Measurements from ENCODE around the gene VAX1. TPM values are rescaled to one million over a fixed set of nuclear protein-coding genes. Genes with fewer than 3 reads are reported as not detected.
"Not testable (repeated sequence)": the region's sequence is repeated elsewhere in the genome, so short reads cannot be mapped to it uniquely, and the experiment has no call there.

The VAX1 gene
- total and polyA plus RNA-seq, 9 of the 15 experiments (the other 6 are each of a cell fraction or from before 2014, with no cell fraction given) = not detected

DNA sequence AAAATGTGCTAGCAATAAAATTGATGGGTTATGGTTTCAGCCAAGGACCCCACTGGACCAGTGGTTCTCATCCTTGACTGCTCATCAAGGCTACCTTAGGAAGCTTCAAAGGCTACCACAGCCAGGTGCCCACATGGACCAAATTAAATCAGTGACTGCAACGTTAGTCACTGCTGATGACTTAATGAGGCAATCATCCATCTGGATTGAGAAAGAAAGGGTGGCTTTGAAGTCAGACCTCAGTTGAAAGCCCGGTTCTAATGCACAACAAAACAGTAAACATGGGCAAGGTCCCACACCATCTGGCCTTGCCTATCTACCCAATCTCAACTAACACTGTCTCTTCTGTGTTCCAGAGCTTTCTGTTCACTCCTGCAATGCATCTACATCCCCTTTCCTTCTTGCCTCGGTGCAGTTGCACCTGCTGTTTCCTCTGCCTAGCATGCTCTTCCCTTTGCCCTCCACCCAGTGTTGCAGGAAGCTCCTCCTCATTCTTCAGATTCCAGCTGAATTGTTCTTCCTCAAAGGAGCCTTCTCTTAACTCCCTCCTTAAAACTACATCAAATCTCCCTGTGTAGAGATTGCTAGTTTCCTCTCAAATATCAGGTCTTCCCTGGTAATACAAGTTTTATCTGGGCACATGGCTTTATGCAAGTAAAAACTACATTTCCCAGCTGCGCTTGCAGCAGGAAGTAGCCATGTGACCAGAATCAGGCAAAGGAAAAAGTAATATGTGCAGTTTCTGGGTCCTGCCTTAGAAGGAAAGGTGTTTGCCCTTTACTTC lies 49.0 kb upstream of the VAX1 start (continued):
- TF ChIP-seq, protein P1, sequence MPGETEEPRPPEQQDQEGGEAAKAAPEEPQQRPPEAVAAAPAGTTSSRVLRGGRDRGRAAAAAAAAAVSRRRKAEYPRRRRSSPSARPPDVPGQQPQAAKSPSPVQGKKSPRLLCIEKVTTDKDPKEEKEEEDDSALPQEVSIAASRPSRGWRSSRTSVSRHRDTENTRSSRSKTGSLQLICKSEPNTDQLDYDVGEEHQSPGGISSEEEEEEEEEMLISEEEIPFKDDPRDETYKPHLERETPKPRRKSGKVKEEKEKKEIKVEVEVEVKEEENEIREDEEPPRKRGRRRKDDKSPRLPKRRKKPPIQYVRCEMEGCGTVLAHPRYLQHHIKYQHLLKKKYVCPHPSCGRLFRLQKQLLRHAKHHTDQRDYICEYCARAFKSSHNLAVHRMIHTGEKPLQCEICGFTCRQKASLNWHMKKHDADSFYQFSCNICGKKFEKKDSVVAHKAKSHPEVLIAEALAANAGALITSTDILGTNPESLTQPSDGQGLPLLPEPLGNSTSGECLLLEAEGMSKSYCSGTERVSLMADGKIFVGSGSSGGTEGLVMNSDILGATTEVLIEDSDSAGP (CRISPR knock-in tag; IDR thresholded peaks at IDR 0.05) = no peak
- TF ChIP-seq ZNF57 (CRISPR knock-in tag; IDR thresholded peaks at IDR 0.05) = no peak
- no peak for TF ChIP-seq E2F3 (CRISPR knock-in tag; IDR thresholded peaks at IDR 0.05)

DNA sequence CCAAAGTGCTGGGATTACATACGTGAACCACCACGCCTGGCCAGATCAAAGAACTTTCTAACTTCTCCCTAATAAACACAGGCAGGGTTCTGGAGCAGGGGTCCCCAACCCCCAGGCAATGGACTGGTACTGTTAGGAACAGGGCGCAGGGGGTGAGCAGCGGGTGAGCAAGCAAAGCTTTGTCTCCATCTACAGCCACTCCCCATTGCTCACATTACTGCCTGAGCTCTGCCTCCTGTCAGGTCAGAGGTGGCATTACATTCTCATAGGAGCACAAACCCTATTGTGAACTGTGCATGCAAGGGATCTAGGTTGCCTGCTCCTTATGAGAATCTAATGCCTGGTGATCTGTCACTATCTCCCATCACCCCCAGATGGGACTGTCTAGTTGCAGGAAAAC lies 47.7 kb upstream of the VAX1 start:
- TF ChIP-seq, protein P2, sequence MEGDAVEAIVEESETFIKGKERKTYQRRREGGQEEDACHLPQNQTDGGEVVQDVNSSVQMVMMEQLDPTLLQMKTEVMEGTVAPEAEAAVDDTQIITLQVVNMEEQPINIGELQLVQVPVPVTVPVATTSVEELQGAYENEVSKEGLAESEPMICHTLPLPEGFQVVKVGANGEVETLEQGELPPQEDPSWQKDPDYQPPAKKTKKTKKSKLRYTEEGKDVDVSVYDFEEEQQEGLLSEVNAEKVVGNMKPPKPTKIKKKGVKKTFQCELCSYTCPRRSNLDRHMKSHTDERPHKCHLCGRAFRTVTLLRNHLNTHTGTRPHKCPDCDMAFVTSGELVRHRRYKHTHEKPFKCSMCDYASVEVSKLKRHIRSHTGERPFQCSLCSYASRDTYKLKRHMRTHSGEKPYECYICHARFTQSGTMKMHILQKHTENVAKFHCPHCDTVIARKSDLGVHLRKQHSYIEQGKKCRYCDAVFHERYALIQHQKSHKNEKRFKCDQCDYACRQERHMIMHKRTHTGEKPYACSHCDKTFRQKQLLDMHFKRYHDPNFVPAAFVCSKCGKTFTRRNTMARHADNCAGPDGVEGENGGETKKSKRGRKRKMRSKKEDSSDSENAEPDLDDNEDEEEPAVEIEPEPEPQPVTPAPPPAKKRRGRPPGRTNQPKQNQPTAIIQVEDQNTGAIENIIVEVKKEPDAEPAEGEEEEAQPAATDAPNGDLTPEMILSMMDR (IDR thresholded peaks at IDR 0.05 in 2 of 3, conservative IDR thresholded peaks at IDR 0.05 in 1 of 3; ENCODE audit: insufficient read depth in 2 of 3, low read depth in 1 of 3, low read length in 3 of 3) = peak in 2 of 3 experiments; percentile 3 to 36; a peak in 2 of 6 replicates
- CTCF ChIA-PET (ENCODE audit: low intra/inter-chr PET ratio); H3K27ac ChIP-seq (ENCODE audit: extremely low read depth, low read depth, low read length); H3K4me2 ChIP-seq (ENCODE audit: insufficient read depth, low read length); H3K36me3 ChIP-seq (ENCODE audit: control insufficient read depth, insufficient read depth, low read length); H3K4me1 ChIP-seq (replicated peaks in 1 of 2; ENCODE audit: control insufficient read depth in 2 of 2, insufficient read depth in 2 of 2, low read length in 2 of 2); FAIRE-seq; intact Hi-C loops (cut with micrococcal nuclease); in situ Hi-C loops (cut with MboI); H3K4me3 ChIP-seq; H3K79me2 ChIP-seq (ENCODE audit: control insufficient read depth, insufficient read depth, low read length); BruUV-seq (replicated peaks); H3K9me1 ChIP-seq (ENCODE audit: control insufficient read depth, insufficient read depth, low read length); H3K9ac ChIP-seq (ENCODE audit: insufficient read depth in 1 of 2, low read depth in 2 of 2, low read length in 2 of 2); H2AFZ ChIP-seq (ENCODE audit: low read depth, low read length); DNase-seq (ENCODE audit: extremely low read depth in 1 of 4, low spot score in 3 of 4); H3K9me3 ChIP-seq (replicated peaks; ENCODE audit: control insufficient read depth, insufficient read depth, low read depth, low read length); H4K20me1 ChIP-seq (replicated peaks; ENCODE audit: control insufficient read depth, insufficient read depth, low read length); POLR2A ChIA-PET: not testable (repeated sequence)
- H3K27me3 ChIP-seq (ENCODE audit: control insufficient read depth in 2 of 2, insufficient read depth in 2 of 2, low read length in 2 of 2) = peaks cover 0 to 12% of the 10 kb centered on the region in 2 experiments; a peak in 2 of 5 replicates
- WGBS (ENCODE audit: insufficient coverage, low coverage, missing lambda C conversion rate) = 18% methylated on average over 4 of the region's 4 CpGs
- ATAC-seq = peak; percentile 49; the same call in 1 of the 3 replicates

All from K562 (cell line).